Duodenal mucosa (tissue), 2 donors: ENCODE results near the gene MRPL11.
"Not testable (repeated sequence)": the region's sequence is repeated elsewhere in the genome, so short reads cannot be mapped to it uniquely, and the experiment has no call there.

Source experiments
- H3K27ac ChIP-seq: one replicate; pipeline ENCODE4 v1.7.0; 2013; ENCODE audit warnings: low read depth, low read length
- H3K27me3 ChIP-seq, 2 donors: one replicate each; pipeline ENCODE4 v1.7.0; 2013; ENCODE audit warnings: low read length in 2 of 2, control low read depth in 1 of 2; ENCODE audit not compliant: insufficient read depth in 2 of 2, control insufficient read depth in 1 of 2
- H3K36me3 ChIP-seq, 2 donors: one replicate each; pipeline ENCODE4 v1.7.0; 2013; ENCODE audit warnings: low read length in 2 of 2, control low read depth in 1 of 2; ENCODE audit not compliant: insufficient read depth in 2 of 2, control insufficient read depth in 1 of 2
- H3K4me1 ChIP-seq, 2 donors: one replicate each; pipeline ENCODE4 v1.7.0; 2013; ENCODE audit warnings: low read length in 2 of 2, control low read depth in 1 of 2; ENCODE audit not compliant: insufficient read depth in 2 of 2, control insufficient read depth in 1 of 2
- H3K4me3 ChIP-seq, 2 donors: one replicate each; pipeline ENCODE4 v1.7.0; 2013; ENCODE audit warnings: low read length in 2 of 2, low read depth in 1 of 2
- H3K9ac ChIP-seq, 2 donors: one replicate each; pipeline ENCODE4 v1.7.0; 2013; ENCODE audit warnings: low read length in 2 of 2, low read depth in 1 of 2
- H3K9me3 ChIP-seq, 2 donors: one replicate each; pipeline ENCODE4 v1.7.0; 2013; ENCODE audit warnings: low read length in 2 of 2, control low read depth in 1 of 2; ENCODE audit not compliant: control insufficient read depth in 1 of 2

MRPL11 gene

GRCh38 chr11:66454828-66455227 lies 16.2 kb upstream of the MRPL11 start:
- Histone ChIP-seq H3K9ac (no peak overlapping the region), H3K4me1 (no peaks in the 10 kb centered on the region), H3K27me3 (peaks cover 0 to 3% of the 10 kb centered on the region in 2 donors), H3K4me3 (no peak overlapping the region), H3K9me3 (no peaks in the 10 kb centered on the region), H3K27ac (no peak overlapping the region), H3K36me3 (no peaks in the 10 kb centered on the region)

- Histone ChIP-seq H3K27ac (no peak overlapping the region), H3K27me3 (peaks cover 0 to 3% of the 10 kb centered on the region in 2 donors), H3K9me3 (no peaks in the 10 kb centered on the region), H3K4me1 (no peaks in the 10 kb centered on the region), H3K9ac (no peak overlapping the region), H3K36me3 (no peaks in the 10 kb centered on the region), H3K4me3 (no peak overlapping the region)
Observed at GRCh38 chr11:66454247-66454646, 15.6 kb upstream of the MRPL11 start.

GRCh38 chr11:66451663-66452062 lies 13.0 kb upstream of the MRPL11 start:
- H3K27me3 ChIP-seq = peaks cover 0 to 3% of the 10 kb centered on the region in 2 donors
- H3K9ac ChIP-seq = no peak overlapping the region
- H3K27ac ChIP-seq = no peak overlapping the region
- no peak overlapping the region for H3K4me3 ChIP-seq
- no peaks in the 10 kb centered on the region for H3K36me3 ChIP-seq
- H3K9me3 ChIP-seq = no peaks in the 10 kb centered on the region
- H3K4me1 ChIP-seq = no peaks in the 10 kb centered on the region

- Histone ChIP-seq H3K27me3 (peaks cover 0 to 3% of the 10 kb centered on the region in 2 donors), H3K9me3 (no peaks in the 10 kb centered on the region), H3K4me1 (no peaks in the 10 kb centered on the region), H3K9ac (no peak overlapping the region), H3K4me3 (no peak overlapping the region), H3K27ac (no peak overlapping the region), H3K36me3 (no peaks in the 10 kb centered on the region)
Observed at GRCh38 chr11:66450560-66450959, 11.9 kb upstream of the MRPL11 start.

- Histone ChIP-seq H3K4me3 (no peak overlapping the region), H3K9me3 (peaks cover 3 to 4% of the 10 kb centered on the region in 2 donors), H3K27ac (no peak overlapping the region), H3K4me1 (no peaks in the 10 kb centered on the region), H3K36me3 (no peaks in the 10 kb centered on the region), H3K27me3 (peaks cover 0 to 3% of the 10 kb centered on the region in 2 donors), H3K9ac (no peak overlapping the region)
Observed at GRCh38 chr11:66448523-66448922, 9.9 kb upstream of the MRPL11 start.

GRCh38 chr11:66447012-66447411 lies 8.4 kb upstream of the MRPL11 start:
- no peak overlapping the region for H3K4me3 ChIP-seq
- no peaks in the 10 kb centered on the region for H3K4me1 ChIP-seq
- H3K27me3 ChIP-seq = no peaks in the 10 kb centered on the region
- H3K9ac ChIP-seq = no peak overlapping the region
- H3K36me3 ChIP-seq = no peaks in the 10 kb centered on the region
- H3K27ac ChIP-seq = no peak overlapping the region
- peaks cover 9 to 10% of the 10 kb centered on the region in 2 donors for H3K9me3 ChIP-seq

- no peak overlapping the region for H3K27ac ChIP-seq
- H3K9me3 ChIP-seq = peaks cover 9 to 10% of the 10 kb centered on the region in 2 donors
- no peak overlapping the region for H3K9ac ChIP-seq
- H3K27me3 ChIP-seq = no peaks in the 10 kb centered on the region
- no peaks in the 10 kb centered on the region for H3K4me1 ChIP-seq
- no peak overlapping the region for H3K4me3 ChIP-seq
- H3K36me3 ChIP-seq = no peaks in the 10 kb centered on the region
Observed at GRCh38 chr11:66443602-66444001, 5.0 kb upstream of the MRPL11 start.

GRCh38 chr11:66440940-66441282 lies 2.3 kb upstream of the MRPL11 start:
- not testable (repeated sequence) for H3K4me3 ChIP-seq, H3K36me3 ChIP-seq, H3K4me1 ChIP-seq, H3K9ac ChIP-seq, H3K27me3 ChIP-seq, H3K27ac ChIP-seq
- H3K9me3 ChIP-seq = peaks cover 9 to 10% of the 10 kb centered on the region in 2 donors

GRCh38 chr11:66440101-66440939 lies 1.7 kb upstream of the MRPL11 start:
- peaks cover 9 to 10% of the 10 kb centered on the region in 2 donors for H3K9me3 ChIP-seq
- H3K4me3 ChIP-seq = not testable (repeated sequence)

GRCh38 chr11:66437979-66438503 lies 607 bp downstream of the MRPL11 start:
- Histone ChIP-seq H3K27me3 (no peaks in the 10 kb centered on the region), H3K4me1 (peaks cover 7% of the 10 kb centered on the region in 2 donors), H3K27ac (no peak overlapping the region), H3K36me3 (peaks cover 7 to 18% of the 10 kb centered on the region in 2 donors), H3K9me3 (peaks cover 2 to 3% of the 10 kb centered on the region in 2 donors), H3K9ac (peak overlapping the region; percentile 44 to 68), H3K4me3 (peak overlapping the region; percentile 75 to 89)

More at GRCh38 chr11:66440101-66440939, 1.7 kb upstream of the MRPL11 start:
- not testable (repeated sequence) for H3K27me3 ChIP-seq, H3K27ac ChIP-seq, H3K4me1 ChIP-seq, H3K9ac ChIP-seq
- peaks cover 3 to 14% of the 10 kb centered on the region in 2 donors for H3K36me3 ChIP-seq
